ENCODE results near the gene KCNQ2.
A peak's percentile ranks its signal among the peaks of the same experiment; 100 is the strongest.
"Not testable (repeated sequence)": the region's sequence is repeated elsewhere in the genome, so short reads cannot be mapped to it uniquely, and the experiment has no call there.

KCNQ2 gene

DNA sequence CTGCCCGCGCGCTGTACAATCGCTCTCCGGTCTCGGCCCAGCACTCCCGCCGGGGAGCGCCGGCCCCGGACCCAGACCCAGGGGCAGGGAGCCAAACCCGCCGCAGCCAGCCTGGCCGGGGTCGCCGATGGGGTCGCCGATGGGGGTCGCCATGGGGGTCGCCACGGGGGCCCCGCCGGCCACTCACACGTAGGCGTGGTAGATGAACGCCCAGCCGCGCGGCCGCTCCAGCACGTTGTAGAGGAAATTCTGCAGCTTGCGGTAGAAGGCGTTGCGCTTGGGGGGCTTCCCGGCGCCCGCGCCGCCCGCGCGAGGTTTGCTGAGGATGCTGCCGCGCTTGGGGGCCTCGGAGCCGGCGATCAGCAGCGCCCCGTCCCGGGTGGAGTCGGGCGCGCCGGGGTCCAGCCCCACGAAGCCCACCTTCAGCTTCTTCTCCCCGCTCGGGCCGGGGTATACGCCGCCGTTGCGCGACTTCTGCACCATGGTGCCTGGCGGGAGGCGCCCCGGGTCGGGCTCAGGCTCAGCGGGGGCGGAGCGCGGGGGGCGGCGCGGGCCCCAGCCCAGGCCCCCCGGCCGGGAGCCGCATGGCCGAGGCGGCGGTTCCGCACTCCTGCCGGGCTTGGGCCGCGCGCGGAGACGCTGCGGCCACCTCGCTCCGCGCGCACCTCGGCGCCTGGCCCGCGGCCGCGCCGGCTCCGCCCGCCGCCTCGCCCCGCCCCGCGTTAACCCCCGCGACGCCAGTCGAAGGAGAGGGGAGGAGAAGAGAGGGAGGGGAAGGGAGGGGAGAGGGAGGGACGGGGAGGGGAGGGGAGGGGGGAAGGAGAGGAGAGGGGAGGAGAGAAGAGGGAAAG is at the start of gene KCNQ2:
Gene KCNQ2 (minus strand): TSS at position 675 of the 851 bp plus-strand sequence. CDS start 192 bp downstream, at position 483.
- no peak for DNase-seq (ENCODE audit: low read depth in 1 of 2, low spot score in 1 of 2)

DNA sequence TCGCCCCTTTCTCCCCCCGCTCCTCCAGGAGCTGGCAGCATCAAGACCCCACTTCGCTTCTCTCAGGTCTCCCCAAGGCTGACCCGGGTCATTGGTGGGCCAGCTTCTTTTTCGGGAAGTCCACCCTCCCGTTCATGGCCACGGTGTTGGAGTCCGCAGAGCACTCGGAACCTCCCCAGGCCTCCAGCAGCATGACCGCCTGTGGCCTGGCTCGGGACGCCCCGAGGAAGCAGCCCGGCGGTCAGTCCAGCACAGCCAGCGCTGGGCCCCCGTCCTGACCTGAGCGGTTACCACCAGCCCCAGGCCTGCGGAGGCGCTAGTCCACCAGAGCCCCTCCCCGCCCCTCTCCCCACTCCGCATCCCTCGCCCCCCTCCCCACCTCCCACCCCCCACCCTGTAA is 49.1 kb upstream of the KCNQ2 start:
- no peak for DNase-seq (ENCODE audit: low read depth in 1 of 2, low spot score in 1 of 2)

DNA sequence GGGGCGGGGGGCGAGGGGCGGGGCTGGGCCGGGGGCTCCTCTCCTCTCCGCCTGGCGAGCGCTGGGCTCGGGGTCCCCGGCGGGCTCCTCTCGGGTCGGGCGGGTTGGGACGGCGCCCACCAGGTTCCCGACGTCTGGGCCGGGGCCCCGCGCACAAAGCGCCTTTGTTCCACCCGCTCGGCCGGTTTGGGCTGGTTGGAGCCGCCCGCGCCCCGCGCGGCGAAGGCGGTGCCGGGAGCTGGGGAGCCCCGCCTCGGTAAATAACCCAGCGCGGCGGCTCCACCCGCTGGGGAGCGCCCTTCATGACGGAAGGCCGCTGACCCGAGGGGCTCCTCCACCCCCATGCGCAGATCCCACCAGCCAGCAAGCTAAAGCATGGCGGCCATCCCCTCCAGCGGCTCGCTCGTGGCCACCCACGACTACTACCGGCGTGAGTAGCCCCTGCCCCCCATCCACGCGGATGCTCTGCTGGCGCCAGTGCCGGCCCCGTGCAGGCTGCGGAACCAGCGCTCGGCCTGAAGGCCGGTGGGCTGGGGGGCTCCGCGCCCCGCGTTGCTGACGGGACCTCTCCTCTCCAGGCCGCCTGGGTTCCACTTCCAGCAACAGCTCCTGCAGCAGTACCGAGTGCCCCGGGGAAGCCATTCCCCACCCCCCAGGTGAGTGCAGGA is 48.6 kb upstream of the KCNQ2 start:
- peak in 1 of 2 donors; percentile 50 for DNase-seq (ENCODE audit: low read depth in 1 of 2, low spot score in 1 of 2)

DNA sequence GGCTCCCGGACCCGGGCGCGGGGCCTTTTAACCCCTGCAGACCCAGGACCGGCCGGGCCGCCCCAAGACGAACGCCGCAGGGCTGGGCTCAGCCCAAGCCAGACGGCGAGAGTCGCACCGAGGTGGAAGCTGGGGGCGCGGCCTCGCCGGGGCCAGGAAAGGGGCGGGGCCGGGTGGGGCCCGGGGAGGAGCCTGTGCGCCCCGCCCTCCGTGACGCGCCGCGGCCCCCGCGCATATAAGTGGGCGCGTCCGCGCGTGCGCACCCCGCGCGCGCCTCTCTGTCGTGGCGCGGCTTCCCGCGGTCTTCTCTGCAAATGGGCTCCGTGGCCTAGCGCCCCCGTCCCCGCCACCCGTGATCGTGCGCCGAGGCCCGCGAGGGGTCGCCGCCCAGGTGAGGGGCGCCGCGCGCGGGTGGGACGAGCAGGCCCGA is 48.1 kb upstream of the KCNQ2 start, which contains the start of gene PPDPF:
Gene PPDPF (plus strand): TSS at position 262 of the 430 bp plus-strand sequence. CDS start 544 bp downstream, outside the sequence.
- peak; percentile 72 to 80 for DNase-seq (ENCODE audit: low read depth in 1 of 2, low spot score in 1 of 2)

DNA sequence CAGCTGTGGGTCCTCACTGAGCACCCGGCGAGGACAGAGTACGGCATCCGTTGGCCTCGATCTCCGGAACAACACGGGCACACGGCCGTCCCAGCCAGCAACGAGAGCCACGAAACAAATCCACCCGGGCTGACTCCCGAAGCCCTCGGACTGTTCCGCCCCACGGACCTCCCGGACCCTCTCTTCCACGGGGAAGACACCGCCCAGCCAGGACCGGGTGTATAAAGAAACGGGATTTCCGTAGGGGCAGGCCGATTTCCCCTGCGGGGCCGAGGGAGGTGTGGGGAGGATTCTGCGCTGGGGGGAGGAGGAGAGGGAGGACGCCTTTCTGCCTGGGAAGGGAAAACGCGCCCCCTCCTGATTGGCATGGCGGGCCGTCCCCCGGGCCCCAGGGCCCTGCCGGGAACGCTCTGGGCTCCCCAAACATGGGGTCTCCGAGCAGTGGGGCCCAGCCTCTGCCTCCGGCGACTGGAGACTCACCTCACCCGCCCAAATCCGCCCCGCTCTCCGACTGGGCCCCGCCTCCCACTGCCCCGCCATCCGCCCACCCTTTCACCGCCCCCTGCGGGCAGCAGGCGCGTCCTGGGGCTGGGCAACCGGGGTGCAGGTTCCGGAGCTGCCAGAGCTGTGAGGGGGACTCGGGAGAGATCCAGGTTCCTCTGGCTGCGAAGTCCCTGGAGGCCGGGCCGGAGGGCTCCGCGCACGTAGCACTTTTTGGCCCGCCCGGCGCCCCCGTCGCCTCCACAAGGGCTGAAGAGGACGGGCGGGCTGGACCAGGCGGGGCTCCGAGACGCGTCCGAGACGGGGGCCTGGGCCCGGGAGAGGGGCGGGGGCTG is 47.4 kb upstream of the KCNQ2 start:
- DNase-seq (ENCODE audit: low read depth in 1 of 2, low spot score in 1 of 2) = no peak

DNA sequence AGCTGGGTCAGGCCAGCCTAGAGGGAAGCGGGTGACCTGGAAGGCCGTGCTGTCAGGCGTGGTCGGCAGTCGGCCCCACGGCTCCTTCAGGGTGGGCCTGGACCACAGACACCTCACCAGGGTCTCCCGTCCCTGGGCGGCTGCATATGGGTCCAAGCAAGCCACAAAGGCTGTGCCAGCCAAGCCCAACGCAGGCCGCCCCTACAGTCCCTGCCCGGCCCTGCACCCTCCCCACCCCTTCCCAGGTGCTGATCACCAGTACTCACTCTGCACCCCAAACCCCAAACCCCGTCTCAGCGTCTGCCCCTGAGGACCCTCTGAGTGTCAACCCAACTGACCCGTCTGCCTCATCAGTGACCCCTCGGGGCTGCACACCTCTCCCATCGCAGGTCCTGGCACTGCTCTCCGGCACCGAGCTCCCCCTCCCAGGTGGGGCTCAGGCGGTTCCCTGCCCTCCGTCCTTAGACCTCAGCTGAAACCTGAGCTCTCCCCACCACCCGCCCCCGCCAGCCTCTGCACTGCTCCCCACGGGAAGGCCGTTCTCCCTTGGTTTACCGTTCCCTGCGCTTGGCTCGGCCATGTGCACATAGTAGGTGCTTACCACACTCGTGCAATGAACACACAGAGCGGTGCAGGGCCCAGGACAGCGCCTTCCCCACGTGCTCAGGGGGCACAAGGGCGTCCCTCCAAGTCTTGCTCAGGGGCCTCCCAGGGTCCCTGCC is 46.7 kb upstream of the KCNQ2 start:
- no peak for DNase-seq (ENCODE audit: low read depth in 1 of 2, low spot score in 1 of 2)

DNA sequence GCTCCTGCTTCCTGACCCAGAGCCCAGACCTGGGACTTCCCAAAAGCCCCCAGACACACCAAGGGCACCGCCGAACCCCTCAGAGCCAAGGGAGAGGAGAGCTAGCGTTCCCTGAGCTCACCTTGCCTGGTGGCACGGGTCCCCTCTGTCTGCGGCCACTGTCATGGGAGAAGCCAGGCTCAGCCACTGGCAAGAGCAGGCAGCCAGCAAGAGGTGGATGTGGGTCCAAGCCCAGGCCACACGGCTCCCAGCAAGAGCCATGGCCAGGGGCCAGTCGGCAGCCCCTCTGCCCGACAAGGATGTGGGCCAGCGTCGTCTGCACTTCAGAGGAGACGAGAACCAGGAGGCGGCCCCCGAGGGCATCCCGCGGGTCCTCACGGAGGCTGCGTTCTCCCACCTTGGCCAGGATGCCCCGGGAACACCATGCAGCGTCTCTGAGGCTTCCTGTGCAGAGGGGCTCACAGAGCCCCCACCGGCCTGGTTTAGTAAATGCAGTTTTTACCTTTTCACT is 46.0 kb upstream of the KCNQ2 start:
- DNase-seq (ENCODE audit: low read depth in 1 of 2, low spot score in 1 of 2) = no peak

DNA sequence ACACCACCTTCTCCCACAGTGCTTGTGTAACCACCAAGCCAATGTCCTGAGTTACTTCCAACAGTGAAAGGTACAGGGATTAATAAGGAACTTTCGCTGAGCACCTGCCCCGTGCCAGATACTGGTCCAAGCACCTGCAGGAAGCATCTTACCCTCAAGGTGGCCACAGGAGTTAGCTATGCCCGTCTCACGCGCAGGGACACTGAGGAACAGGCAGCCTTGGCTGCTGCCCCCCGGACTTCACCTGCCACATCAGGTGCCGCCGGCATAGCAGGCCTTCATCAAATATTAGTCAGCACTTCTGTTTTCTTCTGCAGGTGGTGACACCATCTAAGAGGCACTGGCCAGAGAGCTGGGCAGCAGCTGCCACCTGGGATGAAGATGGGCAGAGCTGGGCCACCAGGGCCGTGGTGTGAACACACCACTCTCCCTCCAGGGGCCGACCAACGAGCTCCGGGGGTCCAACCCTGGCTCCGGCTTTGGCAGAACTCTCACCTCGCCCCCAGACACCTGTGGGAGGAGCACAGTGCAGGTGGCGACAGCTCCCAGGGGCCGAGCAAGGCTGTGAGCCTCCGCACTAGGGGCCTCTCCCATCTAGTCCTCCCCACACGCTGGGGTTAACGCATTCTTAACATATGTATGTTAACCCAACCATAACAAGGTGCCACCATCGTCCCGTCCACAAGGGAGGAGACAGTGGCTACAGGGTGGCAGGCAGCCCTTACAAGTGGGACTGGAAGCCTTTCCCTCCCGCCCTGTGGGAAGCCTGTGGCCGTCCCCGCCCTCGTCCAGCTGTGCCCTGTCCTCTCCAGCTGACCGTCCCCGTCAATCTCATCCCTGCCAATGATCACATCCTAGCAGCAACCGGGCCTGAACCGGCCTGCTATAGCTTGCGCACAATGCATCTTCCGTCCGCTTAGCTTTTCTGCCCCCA is 45.2 kb upstream of the KCNQ2 start:
- DNase-seq (ENCODE audit: low read depth in 1 of 2, low spot score in 1 of 2) = no peak

DNA sequence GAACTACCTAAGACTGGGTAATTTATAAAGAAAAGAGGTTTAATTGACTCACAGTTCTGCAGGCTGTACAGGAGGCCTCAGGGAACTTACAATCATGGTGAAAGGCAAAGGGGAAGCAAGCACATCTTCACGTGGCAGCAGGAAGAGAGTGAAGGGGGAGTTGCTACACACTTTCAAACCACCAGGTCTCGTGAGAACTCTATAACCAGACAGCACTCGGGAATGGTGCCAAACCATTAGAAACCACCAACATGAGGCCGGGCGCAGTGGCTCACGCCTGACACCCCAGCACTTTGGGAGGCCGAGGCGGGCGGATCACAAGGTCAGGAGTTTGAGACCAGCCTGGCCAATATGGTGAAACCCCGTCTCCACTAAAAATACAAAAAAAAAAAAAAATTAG is 42.1 kb upstream of the KCNQ2 start:
- not testable (repeated sequence) for DNase-seq (ENCODE audit: low read depth in 1 of 2, low spot score in 1 of 2)

DNA sequence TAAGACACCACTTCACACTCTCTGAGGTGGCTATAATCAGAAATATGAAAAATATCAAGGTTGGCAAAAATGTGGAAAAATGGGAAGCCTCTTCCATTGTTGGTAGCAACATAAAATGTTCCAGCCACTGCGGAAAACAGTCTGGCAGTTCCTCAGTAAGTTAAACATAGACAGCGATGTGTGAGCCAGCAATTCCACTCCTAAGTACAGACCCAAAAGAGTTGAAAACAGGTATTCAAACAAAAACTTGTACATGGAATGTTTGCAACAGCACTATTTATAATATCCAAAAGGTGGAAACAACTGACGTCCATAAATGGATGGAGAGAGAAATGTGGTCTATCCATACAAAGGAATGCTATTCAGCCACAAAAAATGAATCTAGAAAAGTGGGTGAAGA is 40.8 kb upstream of the KCNQ2 start:
- no peak for DNase-seq (ENCODE audit: low read depth in 1 of 2, low spot score in 1 of 2)

DNA sequence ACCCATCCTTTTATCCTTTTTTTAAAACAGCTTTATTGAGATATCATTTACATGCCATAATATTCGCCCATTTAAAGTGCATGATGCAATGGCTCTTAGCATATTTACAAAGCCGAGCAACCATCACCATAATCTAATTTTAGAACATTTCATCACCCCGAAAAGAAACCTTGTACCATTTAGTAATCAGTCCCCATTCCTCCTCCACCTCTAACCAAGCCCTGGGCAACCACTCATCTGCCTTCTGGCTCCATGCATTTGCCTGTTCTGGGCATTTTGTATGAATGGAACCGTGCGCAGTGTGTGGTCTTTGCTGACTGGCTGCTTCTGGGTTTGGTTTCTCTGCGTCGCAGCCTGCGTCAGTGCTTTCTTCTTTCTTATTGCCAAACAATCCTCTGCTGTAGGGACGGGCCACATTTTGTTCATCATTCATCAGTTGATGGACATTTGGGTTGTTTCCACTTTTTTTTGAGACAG is 36.7 kb upstream of the KCNQ2 start:
- DNase-seq (ENCODE audit: low read depth in 1 of 2, low spot score in 1 of 2) = no peak

DNA sequence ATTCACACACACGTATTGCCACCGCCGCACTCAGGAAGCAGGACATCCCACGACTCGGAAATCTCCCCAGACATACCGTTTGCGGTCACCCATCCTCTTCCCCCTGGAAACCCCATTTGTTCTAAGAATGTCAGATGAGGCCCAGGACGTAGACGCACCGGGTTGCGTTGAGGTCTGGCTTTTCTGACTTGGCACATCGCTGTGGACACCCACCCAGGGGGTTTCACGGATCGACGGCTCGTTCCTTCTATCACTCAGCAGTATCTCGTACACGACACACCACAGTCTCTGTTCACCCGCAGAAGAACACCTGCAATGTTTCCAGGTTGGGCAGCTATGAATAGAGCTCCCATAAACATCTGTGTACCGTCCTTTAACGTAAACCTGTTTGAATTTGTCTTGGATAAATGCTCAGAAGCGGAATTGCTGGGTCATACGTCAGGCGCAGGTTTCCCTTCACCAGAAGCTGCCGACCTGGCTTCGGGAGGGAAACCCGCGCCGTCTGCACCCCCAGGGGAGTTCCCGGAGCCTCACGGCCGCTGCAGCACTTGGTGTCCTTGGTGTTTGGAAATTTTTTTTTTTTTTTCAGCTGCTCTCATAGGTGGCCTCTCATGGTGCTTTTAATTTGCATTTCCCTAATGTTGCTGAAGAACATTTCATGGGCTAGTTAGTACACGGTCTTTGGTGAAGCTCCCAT is 35.8 kb upstream of the KCNQ2 start:
- DNase-seq (ENCODE audit: low read depth in 1 of 2, low spot score in 1 of 2) = no peak

DNA sequence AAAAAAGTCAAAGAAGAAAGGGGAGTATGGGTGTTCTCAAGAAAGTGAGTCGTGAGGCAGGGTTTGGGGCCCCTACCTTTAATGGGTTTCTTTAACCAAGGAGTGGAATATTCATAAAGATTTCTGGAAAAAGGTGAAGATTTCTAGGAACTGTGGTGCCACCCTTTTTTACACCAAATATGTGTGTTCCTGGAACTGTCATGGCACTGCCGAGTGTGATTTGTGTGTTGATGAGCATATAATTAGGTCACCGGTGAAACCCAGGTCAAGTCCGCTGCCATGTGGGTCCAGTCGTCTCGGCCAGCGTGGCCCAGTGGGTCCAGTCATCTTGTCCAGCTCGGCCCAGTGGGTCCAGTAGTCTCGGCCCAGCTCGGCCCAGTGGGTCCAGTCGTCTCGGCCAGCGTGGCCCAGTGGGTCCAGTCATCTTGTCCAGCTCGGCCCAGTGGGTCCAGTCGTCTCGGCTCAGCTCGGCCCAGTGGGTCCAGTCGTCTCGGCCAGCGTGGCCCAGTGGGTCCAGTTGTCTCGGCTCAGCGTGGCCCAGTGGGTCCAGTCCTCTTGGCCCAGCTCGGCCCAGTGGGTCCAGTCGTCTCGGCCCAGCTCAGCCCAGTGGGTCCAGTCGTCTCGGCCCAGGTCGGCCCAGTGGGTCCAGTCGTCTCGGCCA is 34.8 kb upstream of the KCNQ2 start:
- no peak for DNase-seq (ENCODE audit: low read depth in 1 of 2, low spot score in 1 of 2)

DNA sequence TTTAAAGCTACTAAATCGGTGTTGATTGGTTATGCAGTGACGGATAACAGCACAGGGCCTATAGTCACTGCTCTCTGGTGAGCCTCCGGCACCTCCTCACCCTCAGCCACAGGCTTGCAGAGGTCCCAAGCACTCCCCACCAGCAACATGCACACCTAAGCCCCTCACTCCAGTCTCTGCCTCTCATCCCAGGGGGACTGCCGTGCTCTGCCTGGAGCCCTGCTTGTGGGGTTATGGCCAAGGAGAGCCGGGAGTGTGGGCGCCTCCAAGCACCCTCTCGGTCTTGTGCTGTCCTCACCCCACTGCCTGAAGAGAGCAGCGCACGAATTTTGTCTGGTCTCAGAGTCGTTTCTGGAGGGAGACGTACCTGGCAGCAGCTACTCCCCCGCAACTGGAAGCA is 33.3 kb upstream of the KCNQ2 start:
- no peak for DNase-seq (ENCODE audit: low read depth in 1 of 2, low spot score in 1 of 2)

DNA sequence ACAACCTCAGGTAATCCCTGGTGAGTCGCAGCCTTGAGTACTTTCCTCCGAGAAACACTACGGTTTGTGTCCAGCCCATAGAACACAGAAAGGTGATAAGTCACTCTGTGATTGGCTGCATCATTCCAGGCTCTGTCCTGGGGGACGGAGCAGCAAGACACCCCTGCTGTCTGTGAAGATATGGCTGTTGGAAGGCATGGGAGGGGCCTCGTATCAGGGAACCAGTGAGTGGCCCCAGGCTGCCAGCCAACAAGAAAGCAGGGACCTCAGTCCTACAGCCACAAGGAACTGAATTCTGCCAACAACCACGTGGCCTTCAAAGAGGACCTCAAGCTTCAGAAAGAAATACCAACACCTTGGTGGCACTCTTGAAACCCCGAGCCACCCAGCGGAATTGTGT is 32.8 kb upstream of the KCNQ2 start:
- no peak for DNase-seq (ENCODE audit: low read depth in 1 of 2, low spot score in 1 of 2)

DNA sequence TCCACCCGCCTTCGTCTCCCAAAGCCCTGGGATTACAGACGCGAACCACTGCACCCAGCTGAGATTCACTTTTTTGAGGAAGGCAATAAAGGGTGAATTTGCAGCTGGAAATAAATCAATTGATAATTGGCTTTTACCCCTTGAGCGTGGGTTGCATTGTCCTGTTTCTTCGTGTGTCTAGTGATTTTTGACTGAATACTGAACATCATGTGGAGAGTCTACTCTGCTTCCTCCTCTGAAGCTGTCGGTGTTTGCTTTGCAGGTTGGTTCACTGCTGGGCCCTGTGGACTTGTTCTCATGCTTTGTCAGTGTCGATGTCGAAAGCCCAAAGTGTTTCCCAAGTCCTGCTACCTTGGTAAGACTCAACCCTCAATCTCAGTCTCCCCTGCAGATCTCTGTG is 32.2 kb upstream of the KCNQ2 start:
- DNase-seq (ENCODE audit: low read depth in 1 of 2, low spot score in 1 of 2) = no peak

DNA sequence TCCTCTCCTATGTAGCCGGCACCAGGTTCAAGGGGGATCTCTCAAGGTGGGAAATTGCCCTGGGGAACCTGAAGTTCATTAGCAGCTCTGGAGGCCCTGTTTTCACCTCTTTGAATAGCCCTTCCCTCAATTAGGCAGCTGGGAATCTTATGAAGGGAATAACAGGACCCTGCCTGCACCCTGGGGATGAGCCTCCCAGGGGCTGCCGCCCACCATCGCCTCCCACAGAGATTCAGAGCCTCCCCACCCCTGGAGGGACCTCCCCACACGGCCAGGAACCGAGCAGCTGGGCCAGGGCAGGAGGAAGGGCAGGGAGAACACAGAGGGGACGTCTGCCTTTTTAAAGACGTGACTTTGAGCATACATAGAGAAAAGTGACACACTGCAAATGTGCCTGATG is 31.1 kb upstream of the KCNQ2 start:
- no peak for DNase-seq (ENCODE audit: low read depth in 1 of 2, low spot score in 1 of 2)

DNA sequence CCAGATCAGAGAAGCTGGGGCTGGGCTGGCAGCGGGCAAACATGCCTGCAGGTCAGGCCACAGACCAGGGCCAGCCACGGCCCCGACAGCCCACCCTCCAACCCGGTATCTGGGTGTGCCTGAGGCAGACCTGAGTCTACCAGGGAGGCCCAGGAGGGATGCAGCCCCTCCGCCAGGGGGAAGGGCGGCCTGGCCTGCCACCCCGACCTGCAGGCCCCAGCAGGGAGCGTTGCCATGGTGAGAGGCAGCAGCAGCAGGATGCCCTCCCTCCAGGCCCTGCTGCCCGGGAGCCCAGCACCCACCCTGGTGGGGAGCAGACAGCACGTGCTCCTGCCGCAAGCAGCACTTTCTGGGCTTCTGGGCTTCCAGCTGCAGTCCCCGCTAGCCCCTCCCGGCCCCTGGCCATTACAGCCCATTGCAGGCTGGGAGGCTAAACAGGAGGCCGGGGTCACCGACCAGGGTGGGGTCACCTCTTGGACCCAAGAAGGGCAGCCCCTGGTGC is 30.3 kb upstream of the KCNQ2 start:
- DNase-seq (ENCODE audit: low read depth in 1 of 2, low spot score in 1 of 2) = no peak
